ENCODE results near the gene HBQ1.
"Not testable (repeated sequence)": the region's sequence is repeated elsewhere in the genome, so short reads cannot be mapped to it uniquely, and the experiment has no call there.

Gene HBQ1

GRCh38 chr16:176477-177382 lies 3.5 kb upstream of the HBQ1 start, which contains the start of gene HBA1:
HBA1 (plus strand) TSS chr16:176680; CDS start chr16:176717, 37 bp downstream.
- DNase-seq (ENCODE audit: low spot score) = not testable (repeated sequence)

- DNase-seq (ENCODE audit: low spot score) = no peak
Observed at GRCh38 chr16:177394-177822, 2.9 kb upstream of the HBQ1 start.

GRCh38 chr16:177981-178667 lies 2.1 kb upstream of the HBQ1 start:
- DNase-seq (ENCODE audit: low spot score) = no peak

GRCh38 chr16:178668-179015 lies 1.6 kb upstream of the HBQ1 start:
- DNase-seq (ENCODE audit: low spot score) = no peak

- no peak for DNase-seq (ENCODE audit: low spot score)
Observed at GRCh38 chr16:179211-180092, 807 bp upstream of the HBQ1 start.

GRCh38 chr16:180681-181564 lies 664 bp downstream of the HBQ1 start:
- peak; percentile 87 for DNase-seq (ENCODE audit: low spot score)

GRCh38 chr16:181565-182021 lies 1.3 kb downstream of the HBQ1 start:
- peak; percentile 30 for DNase-seq (ENCODE audit: low spot score)

GRCh38 chr16:183005-183404 lies 2.7 kb downstream of the HBQ1 start:
- no peak for DNase-seq (ENCODE audit: low spot score)

GRCh38 chr16:185213-185612 lies 5.0 kb downstream of the HBQ1 start:
- DNase-seq (ENCODE audit: low spot score) = no peak

GRCh38 chr16:185691-186090 lies 5.4 kb downstream of the HBQ1 start:
- no peak for DNase-seq (ENCODE audit: low spot score)

- no peak for DNase-seq (ENCODE audit: low spot score)
Observed at GRCh38 chr16:187330-187729, 7.1 kb downstream of the HBQ1 start.

- DNase-seq (ENCODE audit: low spot score) = peak; percentile 69
Observed at GRCh38 chr16:188674-189073, 8.4 kb downstream of the HBQ1 start.

- no peak for DNase-seq (ENCODE audit: low spot score)
Observed at GRCh38 chr16:189604-190186, 9.4 kb downstream of the HBQ1 start.

- no peak for DNase-seq (ENCODE audit: low spot score)
Observed at GRCh38 chr16:191831-192230, 11.6 kb downstream of the HBQ1 start.

GRCh38 chr16:192686-193085 lies 12.4 kb downstream of the HBQ1 start:
- no peak for DNase-seq (ENCODE audit: low spot score)

GRCh38 chr16:193441-193840 lies 13.2 kb downstream of the HBQ1 start:
- no peak for DNase-seq (ENCODE audit: low spot score)

GRCh38 chr16:194516-194915 lies 14.3 kb downstream of the HBQ1 start:
- no peak for DNase-seq (ENCODE audit: low spot score)

GRCh38 chr16:200388-200787 lies 20.1 kb downstream of the HBQ1 start:
- DNase-seq (ENCODE audit: low spot score) = no peak

GRCh38 chr16:203246-203645 lies 23.0 kb downstream of the HBQ1 start:
- DNase-seq (ENCODE audit: low spot score) = no peak

GRCh38 chr16:204046-204445 lies 23.8 kb downstream of the HBQ1 start:
- DNase-seq (ENCODE audit: low spot score) = not testable (repeated sequence)

- DNase-seq (ENCODE audit: low spot score) = not testable (repeated sequence)
Observed at GRCh38 chr16:209359-209758, 29.1 kb downstream of the HBQ1 start.

Measured in NAMALWA (cell line).